ENCODE measurements around the gene WBP1.
"Not testable (repeated sequence)": the region's sequence is repeated elsewhere in the genome, so short reads cannot be mapped to it uniquely, and the experiment has no call there.

WBP1 gene

GRCh38 chr2:74458132-74458937 is at the start of gene WBP1:
WBP1 (plus strand) TSS chr2:74458438; CDS start chr2:74458603, 165 bp downstream.
- peak; percentile 100 for DNase-seq (ENCODE audit: low read depth, low spot score)

GRCh38 chr2:74413001-74413698 is 45.1 kb upstream of the WBP1 start:
- no peak for DNase-seq (ENCODE audit: low read depth, low spot score)

- DNase-seq (ENCODE audit: low read depth, low spot score), result no peak
Observed at GRCh38 chr2:74414441-74414840, 43.8 kb upstream of the WBP1 start.

GRCh38 chr2:74414881-74415761 is 43.1 kb upstream of the WBP1 start:
- DNase-seq (ENCODE audit: low read depth, low spot score), result no peak

DNA sequence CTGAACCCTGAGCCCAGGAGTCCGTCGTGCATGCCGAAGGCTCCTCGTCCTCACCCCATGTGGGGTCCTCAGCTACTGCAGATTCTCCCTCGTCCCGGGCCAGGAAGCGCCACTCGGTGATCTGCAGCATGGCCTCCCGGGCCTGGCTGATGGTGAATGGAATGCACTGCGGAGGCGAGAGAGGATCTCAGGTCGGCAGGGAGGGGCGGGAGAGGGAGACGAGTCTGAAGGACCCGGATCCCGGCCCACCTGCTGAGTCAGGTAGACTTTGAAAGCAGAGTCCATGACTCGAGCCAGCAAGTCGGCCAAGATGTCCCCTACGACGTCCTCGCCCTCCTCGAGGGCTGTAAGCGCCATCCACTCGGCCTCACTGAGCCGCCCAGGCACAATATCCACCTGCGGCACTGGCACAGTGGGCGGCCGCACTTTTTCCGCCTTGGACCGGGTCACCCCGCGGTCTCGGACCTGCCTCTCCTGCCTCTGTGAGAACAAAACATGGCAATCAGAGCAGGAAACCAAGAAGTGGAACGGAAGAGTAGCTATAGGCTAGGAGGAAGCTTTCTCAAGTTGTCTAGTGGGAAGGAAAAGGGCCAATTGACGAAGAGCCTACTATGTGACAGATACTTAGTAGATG is 42.4 kb upstream of the WBP1 start:
- no peak for DNase-seq (ENCODE audit: low read depth, low spot score)

DNA sequence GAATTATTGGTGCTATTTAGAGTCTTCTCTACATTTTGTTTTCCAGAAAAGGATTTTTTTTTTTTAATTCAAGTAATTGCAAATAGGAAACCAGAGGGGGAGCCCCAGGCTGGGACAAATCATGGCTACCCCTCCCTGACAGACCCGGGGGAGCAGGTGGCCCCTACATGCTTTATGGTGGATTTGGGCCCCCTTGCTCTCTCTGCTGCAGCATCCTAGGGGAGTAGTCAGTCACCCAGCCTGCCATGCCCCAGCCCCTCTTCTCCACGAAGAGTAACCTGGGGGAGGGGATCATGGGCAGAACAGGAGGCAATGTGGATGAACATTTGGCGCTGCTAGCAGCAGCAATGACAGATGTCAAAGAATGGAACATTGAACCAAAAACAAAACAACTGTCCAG is 41.5 kb upstream of the WBP1 start:
- DNase-seq (ENCODE audit: low read depth, low spot score), result no peak

GRCh38 chr2:74417197-74417596 is 41.0 kb upstream of the WBP1 start:
- no peak for DNase-seq (ENCODE audit: low read depth, low spot score)

DNA sequence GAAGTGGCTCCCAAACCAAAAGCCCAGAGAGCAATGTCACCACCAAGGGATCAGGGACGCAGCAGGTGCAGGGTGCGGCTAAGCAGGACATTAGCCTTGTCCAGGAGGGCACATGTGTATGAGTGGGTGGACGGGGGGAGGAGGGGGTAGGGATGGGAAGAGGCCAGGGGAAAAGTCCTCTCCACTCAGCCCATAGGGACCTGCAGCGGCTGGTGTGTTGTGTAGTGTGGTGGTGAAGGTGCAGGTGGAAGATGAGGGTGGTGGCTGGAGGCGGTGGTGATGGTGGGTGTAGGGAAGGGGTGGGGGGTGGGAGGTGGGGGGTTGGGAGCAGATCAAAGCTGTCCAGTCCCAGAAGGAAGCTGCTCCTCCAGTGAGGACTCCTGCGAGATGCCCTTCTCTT is 40.5 kb upstream of the WBP1 start:
- DNase-seq (ENCODE audit: low read depth, low spot score), result no peak

GRCh38 chr2:74418312-74418711 is 39.9 kb upstream of the WBP1 start:
- no peak for DNase-seq (ENCODE audit: low read depth, low spot score)

GRCh38 chr2:74419345-74419744 is 38.9 kb upstream of the WBP1 start:
- DNase-seq (ENCODE audit: low read depth, low spot score), result no peak

GRCh38 chr2:74420006-74420405 is 38.2 kb upstream of the WBP1 start:
- no peak for DNase-seq (ENCODE audit: low read depth, low spot score)

GRCh38 chr2:74420443-74421103 is 37.7 kb upstream of the WBP1 start:
- not testable (repeated sequence) for DNase-seq (ENCODE audit: low read depth, low spot score)

- no peak for DNase-seq (ENCODE audit: low read depth, low spot score)
Observed at GRCh38 chr2:74421221-74421870, 36.9 kb upstream of the WBP1 start, which contains the start of the genes C2orf81 and WDR54. C2orf81 (minus strand) TSS chr2:74421619; CDS start chr2:74421560, 59 bp downstream. WDR54 (plus strand) TSS chr2:74421730; CDS start chr2:74422154, 424 bp downstream.

- no peak for DNase-seq (ENCODE audit: low read depth, low spot score)
Observed at GRCh38 chr2:74423231-74424095, 34.8 kb upstream of the WBP1 start.

DNA sequence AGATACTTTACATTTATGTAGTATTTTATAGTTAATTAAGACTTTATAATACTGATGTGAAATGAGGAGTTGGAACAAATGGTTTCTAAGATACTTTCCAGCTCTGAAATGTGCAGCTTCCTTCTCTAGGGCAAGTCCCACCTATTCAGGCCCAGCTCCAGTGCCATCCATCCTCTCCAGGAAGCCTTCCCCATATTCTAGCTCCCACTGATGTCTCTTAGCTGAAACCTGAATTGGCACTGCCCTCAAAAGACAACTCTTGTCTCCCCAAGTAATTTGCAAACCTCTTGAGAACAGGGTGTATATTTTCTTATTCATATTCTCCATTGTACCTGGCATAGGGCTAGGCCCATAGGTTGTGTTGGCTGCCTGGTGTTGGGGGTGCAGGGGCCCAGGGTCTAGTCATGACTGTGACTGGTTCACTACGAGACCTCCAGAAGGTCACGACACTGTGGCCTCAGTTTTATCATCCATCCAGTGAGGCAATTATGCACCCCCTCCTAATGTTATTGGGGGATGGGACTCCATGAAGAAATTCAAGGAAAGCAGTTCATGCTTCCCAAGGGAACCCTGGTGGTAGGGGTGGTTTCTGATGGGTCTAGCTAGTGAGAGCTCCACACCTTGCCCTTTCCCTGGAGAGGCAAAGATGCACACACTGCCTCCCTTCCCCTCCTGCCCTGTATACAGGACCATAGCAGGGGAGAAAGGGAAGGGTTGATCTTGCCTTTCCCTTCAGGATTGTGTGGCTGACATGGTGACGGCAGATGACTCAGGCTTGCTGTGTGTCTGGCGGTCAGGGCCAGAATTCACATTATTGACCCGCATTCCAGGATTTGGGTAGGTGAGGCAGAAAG is 33.9 kb upstream of the WBP1 start:
- DNase-seq (ENCODE audit: low read depth, low spot score), result no peak

- no peak for DNase-seq (ENCODE audit: low read depth, low spot score)
Observed at GRCh38 chr2:74424995-74425406, 33.2 kb upstream of the WBP1 start.

DNA sequence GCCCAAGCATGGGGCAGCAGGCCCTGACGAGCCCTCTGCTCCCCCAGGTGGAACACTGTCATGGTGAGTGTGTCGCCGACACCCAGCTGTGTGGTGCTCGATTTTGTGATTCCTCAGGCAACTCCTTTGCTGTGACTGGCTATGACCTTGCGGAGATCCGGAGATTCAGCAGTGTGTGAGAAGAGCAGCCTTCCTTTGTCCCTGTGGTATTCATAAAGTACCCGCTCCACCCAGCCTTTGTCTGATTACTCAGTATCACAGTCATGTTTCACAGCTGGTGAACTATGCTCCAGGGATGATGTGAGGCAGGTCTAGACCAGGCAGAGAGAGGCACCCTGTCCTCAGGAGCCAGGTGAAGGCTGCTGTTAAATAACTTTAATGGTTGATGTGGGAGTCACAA is 32.7 kb upstream of the WBP1 start:
- no peak for DNase-seq (ENCODE audit: low read depth, low spot score)

DNA sequence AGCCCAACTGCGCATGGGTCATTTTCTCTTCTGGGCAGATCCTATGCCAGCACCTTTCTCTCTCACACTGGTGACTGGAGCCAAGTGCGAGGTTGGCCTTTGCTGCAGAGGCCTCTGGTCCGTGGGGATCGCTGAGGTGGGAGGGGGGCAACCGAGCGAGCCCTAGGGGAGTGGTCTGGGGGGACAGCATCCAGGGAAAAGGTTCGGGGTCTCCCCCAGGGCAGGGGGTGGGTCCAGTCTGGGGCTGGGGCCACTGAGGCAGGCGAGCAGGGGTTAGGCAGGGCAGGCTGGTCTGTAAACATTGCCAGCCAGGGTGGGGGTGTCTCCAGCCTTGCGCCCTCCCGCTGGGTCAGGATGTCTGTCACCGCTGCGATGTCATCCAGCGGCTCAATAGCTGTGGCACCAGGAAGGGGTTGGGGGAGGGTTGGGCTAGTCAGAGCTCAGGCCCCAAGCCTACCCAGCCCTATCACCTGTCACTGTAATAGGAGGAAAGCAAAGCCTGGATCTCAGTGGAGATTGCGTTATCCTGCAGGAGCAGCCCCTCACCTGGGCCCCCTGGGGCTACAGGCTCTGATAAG is 32.0 kb upstream of the WBP1 start:
- DNase-seq (ENCODE audit: low read depth, low spot score), result no peak
